GM18508 (cell line): ENCODE measurements around the gene STON2.
"Not testable (repeated sequence)": the region's sequence is repeated elsewhere in the genome, so short reads cannot be mapped to it uniquely, and the experiment has no call there.

Source experiments
- ATAC-seq: cut with Tn5 transposase; IDR thresholded peaks from one replicate; pipeline ENCODE4 v1.9.1; 2021; ENCODE audit warnings: moderate number of reproducible peaks; ENCODE audit not compliant: insufficient read depth, unreplicated experiment

STON2 gene

GRCh38 chr14:81275305-81276072 lies 124.6 kb downstream of the STON2 start:
- ATAC-seq: no peak

- ATAC-seq: no peak
These were observed 126.1 kb downstream of the STON2 start for GRCh38 chr14:81273961-81274575.

- ATAC-seq: no peak
These were observed 126.6 kb downstream of the STON2 start for GRCh38 chr14:81273521-81273920.

GRCh38 chr14:81272317-81272716 lies 127.8 kb downstream of the STON2 start:
- ATAC-seq: no peak

GRCh38 chr14:81269979-81270375 lies 130.1 kb downstream of the STON2 start:
- ATAC-seq: no peak

- ATAC-seq: peak; percentile 76
These were observed 130.8 kb downstream of the STON2 start for GRCh38 chr14:81269100-81269978.

- no peak for ATAC-seq
These were observed 132.1 kb downstream of the STON2 start for GRCh38 chr14:81268016-81268416.

- no peak for ATAC-seq
These were observed 134.4 kb downstream of the STON2 start for GRCh38 chr14:81265636-81266169.

- ATAC-seq: no peak
These were observed 135.5 kb downstream of the STON2 start for GRCh38 chr14:81264671-81265070.

- no peak for ATAC-seq
These were observed 136.2 kb downstream of the STON2 start for GRCh38 chr14:81263777-81264410.

- ATAC-seq: no peak
These were observed 138.9 kb downstream of the STON2 start for GRCh38 chr14:81261176-81261575.

GRCh38 chr14:81260732-81261131 lies 139.4 kb downstream of the STON2 start:
- ATAC-seq: no peak

- ATAC-seq: peak; percentile 50
These were observed 143.7 kb downstream of the STON2 start for GRCh38 chr14:81256289-81256960.

GRCh38 chr14:81252278-81252677 lies 147.8 kb downstream of the STON2 start:
- no peak for ATAC-seq

GRCh38 chr14:81247271-81247766 lies 152.8 kb downstream of the STON2 start:
- no peak for ATAC-seq

GRCh38 chr14:81246461-81247270 lies 153.5 kb downstream of the STON2 start:
- no peak for ATAC-seq

GRCh38 chr14:81245771-81246170 lies 154.4 kb downstream of the STON2 start:
- ATAC-seq: no peak

- ATAC-seq: not testable (repeated sequence)
These were observed 155.7 kb downstream of the STON2 start for GRCh38 chr14:81244431-81244830.

- no peak for ATAC-seq
These were observed 156.6 kb downstream of the STON2 start for GRCh38 chr14:81243499-81243898.
